ENCODE data around the gene MAMDC4.

Gene MAMDC4

DNA sequence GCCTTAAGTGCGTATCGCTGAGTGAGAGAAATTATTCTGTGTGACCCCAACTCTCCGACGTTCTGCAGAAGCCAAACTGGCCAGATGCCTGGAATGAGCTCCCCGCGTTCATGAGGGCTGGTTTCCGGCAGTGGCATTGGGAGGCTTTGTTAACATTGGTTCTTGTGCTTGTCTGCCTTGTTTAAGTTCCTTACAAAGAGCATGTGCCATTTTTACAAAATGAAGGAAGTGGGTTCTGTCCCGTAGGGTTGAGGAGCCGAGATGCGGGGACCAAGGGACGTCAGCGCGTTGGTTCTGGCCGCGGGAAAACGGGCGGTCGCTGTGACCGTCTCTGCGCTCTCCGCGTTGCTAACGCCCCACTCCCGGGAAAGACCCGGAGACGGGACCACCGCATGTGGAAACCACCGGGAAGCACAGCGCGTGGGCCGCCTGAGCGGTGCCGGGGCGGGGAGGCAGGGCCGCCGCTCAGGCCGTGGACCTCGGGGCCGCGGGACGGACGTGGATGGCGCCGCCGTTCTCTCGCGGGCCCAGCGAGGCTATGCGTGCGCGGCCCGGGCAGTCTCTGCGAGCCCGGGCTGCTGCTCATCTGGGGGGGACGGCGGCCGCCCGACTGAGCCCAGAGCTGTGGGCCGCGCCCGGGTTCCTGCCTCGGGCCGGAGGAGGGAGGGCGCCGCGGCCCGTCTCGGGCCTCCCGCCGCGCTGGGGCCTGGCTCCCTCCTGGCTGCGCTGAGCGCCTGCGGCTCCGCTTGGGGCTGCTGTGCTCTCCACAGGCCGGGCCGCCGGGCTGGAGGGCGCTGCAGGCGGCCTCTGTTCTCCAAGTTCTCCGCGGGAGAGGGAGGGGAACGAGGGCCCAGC, 30.9 kb upstream of the MAMDC4 start:
- Histone ChIP-seq H4K20me1 (ENCODE audit: insufficient read depth, low read length) (no peaks in the 10 kb centered on the region), H3K9me2 (ENCODE audit: low read depth, low read length) (no peaks in the 10 kb centered on the region), H3K27me3 (ENCODE audit: insufficient read depth, low read length) (no peaks in the 10 kb centered on the region), H3K9me3 (ENCODE audit: low read length) (no peaks in the 10 kb centered on the region), H3K4me1 (ENCODE audit: insufficient read depth, low read length, severe bottlenecking) (no peaks in the 10 kb centered on the region), H3K4me3 (ENCODE audit: low read depth, low read length, poor library complexity, severe bottlenecking) (no peak overlapping the region), H3K4me2 (ENCODE audit: low read length) (no peak overlapping the region), H3K79me2 (ENCODE audit: insufficient read depth, low read length) (peaks cover 11% of the 10 kb centered on the region; the same call in 1 of the 2 replicates), H3F3A (ENCODE audit: insufficient read depth, low read length) (no peaks in the 10 kb centered on the region), H2AFZ (ENCODE audit: low read length) (no peak overlapping the region), H3K27ac (ENCODE audit: low read depth, low read length, poor library complexity, severe bottlenecking) (no peak overlapping the region), H3K36me3 (ENCODE audit: insufficient read depth, low read length) (peaks cover 44% of the 10 kb centered on the region), H3K9ac (ENCODE audit: low read length) (no peak overlapping the region)
- no peak for TF ChIP-seq EZH2 (IDR thresholded peaks at IDR 0.05; ENCODE audit: borderline replicate concordance, low read length)
- TF ChIP-seq, protein P1, sequence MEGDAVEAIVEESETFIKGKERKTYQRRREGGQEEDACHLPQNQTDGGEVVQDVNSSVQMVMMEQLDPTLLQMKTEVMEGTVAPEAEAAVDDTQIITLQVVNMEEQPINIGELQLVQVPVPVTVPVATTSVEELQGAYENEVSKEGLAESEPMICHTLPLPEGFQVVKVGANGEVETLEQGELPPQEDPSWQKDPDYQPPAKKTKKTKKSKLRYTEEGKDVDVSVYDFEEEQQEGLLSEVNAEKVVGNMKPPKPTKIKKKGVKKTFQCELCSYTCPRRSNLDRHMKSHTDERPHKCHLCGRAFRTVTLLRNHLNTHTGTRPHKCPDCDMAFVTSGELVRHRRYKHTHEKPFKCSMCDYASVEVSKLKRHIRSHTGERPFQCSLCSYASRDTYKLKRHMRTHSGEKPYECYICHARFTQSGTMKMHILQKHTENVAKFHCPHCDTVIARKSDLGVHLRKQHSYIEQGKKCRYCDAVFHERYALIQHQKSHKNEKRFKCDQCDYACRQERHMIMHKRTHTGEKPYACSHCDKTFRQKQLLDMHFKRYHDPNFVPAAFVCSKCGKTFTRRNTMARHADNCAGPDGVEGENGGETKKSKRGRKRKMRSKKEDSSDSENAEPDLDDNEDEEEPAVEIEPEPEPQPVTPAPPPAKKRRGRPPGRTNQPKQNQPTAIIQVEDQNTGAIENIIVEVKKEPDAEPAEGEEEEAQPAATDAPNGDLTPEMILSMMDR (IDR thresholded peaks at IDR 0.05; ENCODE audit: low read length) = no peak

DNA sequence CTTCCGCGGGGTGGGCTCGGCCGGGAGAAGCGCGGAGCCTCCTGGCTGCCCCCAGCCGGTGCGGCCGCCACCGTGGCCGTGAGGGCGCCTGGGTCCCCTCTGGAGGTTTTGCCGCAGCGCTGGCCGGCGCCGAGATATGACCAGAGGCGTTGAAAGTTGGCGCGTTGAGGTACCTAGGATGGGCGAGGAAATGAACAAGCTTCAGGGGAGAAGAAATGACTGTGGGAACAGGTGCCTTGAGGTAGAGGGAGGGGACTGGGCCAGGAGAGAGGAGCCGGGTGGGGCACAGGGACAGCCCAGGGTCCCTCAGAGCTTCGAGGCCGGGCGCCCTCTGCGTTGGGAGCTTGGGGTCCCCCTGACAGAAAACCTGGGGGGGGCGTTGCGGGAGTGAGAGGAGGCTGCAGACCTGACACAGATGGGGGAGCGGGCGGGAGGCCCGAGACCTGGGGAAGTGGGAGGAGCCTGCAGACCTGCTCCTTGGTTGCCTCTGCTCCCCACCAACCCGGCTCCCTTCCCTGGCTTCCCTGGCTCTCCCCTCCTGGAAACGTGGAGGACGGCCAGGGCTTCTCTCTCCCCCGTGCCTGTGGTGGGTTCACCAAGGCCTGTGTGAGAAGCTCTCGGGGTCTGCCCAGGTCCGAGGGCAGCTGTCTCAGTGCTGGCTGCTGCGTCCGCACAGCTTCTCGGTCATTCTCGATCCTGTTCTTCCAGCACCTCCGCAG, 30.2 kb upstream of the MAMDC4 start:
- Histone ChIP-seq H2AFZ (ENCODE audit: low read length) (no peak overlapping the region), H3F3A (ENCODE audit: insufficient read depth, low read length) (no peaks in the 10 kb centered on the region), H3K9me3 (ENCODE audit: low read length) (no peaks in the 10 kb centered on the region), H3K27ac (ENCODE audit: low read depth, low read length, poor library complexity, severe bottlenecking) (no peak overlapping the region), H3K4me3 (ENCODE audit: low read depth, low read length, poor library complexity, severe bottlenecking) (no peak overlapping the region), H3K4me2 (ENCODE audit: low read length) (no peak overlapping the region), H3K9ac (ENCODE audit: low read length) (no peak overlapping the region), H3K9me2 (ENCODE audit: low read depth, low read length) (no peaks in the 10 kb centered on the region), H3K4me1 (ENCODE audit: insufficient read depth, low read length, severe bottlenecking) (no peaks in the 10 kb centered on the region), H4K20me1 (ENCODE audit: insufficient read depth, low read length) (no peaks in the 10 kb centered on the region), H3K27me3 (ENCODE audit: insufficient read depth, low read length) (no peaks in the 10 kb centered on the region), H3K79me2 (ENCODE audit: insufficient read depth, low read length) (peaks cover 11% of the 10 kb centered on the region; the same call in 1 of the 2 replicates), H3K36me3 (ENCODE audit: insufficient read depth, low read length) (peaks cover 46% of the 10 kb centered on the region)
- no peak for TF ChIP-seq EZH2 (IDR thresholded peaks at IDR 0.05; ENCODE audit: borderline replicate concordance, low read length)
- TF ChIP-seq, protein P1 (IDR thresholded peaks at IDR 0.05; ENCODE audit: low read length) = no peak

DNA sequence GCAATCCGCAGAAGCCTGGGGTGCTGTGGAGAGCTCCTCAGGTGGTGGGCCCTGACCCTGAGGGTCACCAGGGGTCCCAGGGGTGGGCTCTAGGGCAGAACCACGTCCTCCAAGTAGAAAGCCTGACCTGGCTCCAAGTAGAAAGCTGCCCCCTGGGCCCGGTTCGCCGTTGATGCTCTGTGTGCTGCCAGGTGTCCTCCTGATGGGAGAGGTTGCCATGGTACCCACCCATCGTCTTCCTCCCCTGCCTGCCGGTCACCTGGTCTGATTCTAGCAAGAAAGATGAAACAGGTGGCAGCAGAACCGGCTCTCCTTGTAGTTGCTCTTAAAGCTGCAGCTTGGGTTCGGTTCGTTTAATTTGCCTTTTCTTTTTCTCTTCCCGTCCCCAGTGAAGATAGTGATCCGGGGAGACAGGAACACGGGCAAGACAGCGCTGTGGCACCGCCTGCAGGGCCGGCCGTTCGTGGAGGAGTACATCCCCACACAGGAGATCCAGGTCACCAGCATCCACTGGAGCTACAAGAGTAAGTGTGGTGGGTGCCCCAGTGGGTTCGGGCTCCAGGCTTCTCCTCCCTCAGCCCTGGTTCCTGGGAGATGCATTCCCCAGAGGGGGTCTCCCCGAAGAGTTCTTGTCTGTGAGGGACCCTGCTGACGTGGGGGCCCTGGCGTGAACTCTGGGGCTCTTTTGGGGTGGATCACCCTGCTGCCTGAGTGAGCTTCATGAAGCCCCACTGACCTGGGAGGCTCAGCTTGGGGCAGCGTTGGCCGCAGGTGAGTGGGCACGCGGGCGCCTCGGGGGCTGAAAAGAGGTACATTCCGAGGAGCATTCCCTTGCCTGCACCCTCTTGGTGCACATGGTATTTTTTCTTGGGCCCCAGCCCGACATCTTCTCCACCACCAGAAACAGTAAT, 28.8 kb upstream of the MAMDC4 start:
- Histone ChIP-seq H3K27ac (ENCODE audit: low read depth, low read length, poor library complexity, severe bottlenecking) (no peak overlapping the region), H3K9me3 (ENCODE audit: low read length) (no peaks in the 10 kb centered on the region), H3K36me3 (ENCODE audit: insufficient read depth, low read length) (peaks cover 52% of the 10 kb centered on the region), H3F3A (ENCODE audit: insufficient read depth, low read length) (no peaks in the 10 kb centered on the region), H3K27me3 (ENCODE audit: insufficient read depth, low read length) (no peaks in the 10 kb centered on the region), H3K9ac (ENCODE audit: low read length) (no peak overlapping the region), H3K4me2 (ENCODE audit: low read length) (no peak overlapping the region), H3K79me2 (ENCODE audit: insufficient read depth, low read length) (peaks cover 11% of the 10 kb centered on the region; the same call in 1 of the 2 replicates), H3K4me3 (ENCODE audit: low read depth, low read length, poor library complexity, severe bottlenecking) (no peak overlapping the region), H3K9me2 (ENCODE audit: low read depth, low read length) (no peaks in the 10 kb centered on the region), H4K20me1 (ENCODE audit: insufficient read depth, low read length) (no peaks in the 10 kb centered on the region), H2AFZ (ENCODE audit: low read length) (no peak overlapping the region), H3K4me1 (ENCODE audit: insufficient read depth, low read length, severe bottlenecking) (no peaks in the 10 kb centered on the region)
- TF ChIP-seq EZH2 (IDR thresholded peaks at IDR 0.05; ENCODE audit: borderline replicate concordance, low read length) = no peak
- TF ChIP-seq, protein P1 (IDR thresholded peaks at IDR 0.05; ENCODE audit: low read length) = no peak

All from OCI-LY1 (cell line).